C4-2B (cell line): ENCODE measurements around the gene PLXND1.

Experiments used
- H3K27ac ChIP-seq: fragments of 450-650 bp; 2 replicates; pipeline ENCODE4 v1.5.1; 2017
- CTCF ChIP-seq: fragments of 450-650 bp; conservative IDR thresholded peaks from 2 replicates; pipeline ENCODE4 v1.5.1; 2017; ENCODE audit warnings: mild to moderate bottlenecking
- ZFX ChIP-seq: fragments of 450-650 bp; IDR thresholded peaks from 2 replicates; pipeline ENCODE4 v1.6.1; 2017

PLXND1 gene

DNA sequence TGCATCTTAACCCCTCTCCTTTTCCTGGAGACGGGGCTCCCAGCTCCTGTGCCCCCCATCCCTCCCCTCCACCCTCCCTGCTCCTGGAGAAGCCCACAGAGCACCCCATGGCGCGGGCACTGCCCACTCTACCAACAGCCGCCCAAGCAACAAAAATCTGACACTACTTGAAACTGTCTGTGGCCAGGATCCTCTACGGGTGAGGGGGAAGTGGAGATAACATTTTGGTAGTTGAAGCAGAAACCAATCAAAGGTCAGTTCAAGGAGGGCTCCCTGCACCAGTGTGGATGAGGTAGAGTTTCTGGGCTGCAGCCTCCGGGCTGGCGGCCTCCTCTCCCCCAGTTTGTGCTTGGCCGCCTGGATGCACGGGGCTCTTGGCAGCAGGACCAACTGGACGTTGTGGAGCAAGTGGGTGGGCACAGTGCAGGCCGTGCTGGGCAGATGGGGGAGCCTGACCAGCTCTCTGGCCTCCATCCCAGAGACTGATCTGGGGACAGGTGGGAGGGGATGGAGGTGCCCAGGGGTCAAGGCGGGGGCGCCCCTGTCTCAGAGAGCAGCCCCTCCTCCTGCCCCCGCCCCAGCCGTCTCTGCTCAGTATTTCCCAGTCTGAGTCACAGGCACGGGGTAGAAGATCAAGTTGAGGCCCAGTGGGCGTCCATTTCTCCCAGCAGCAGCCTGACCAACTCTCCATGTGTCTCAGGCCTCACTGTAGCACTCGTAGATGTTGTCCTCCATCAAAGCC lies 50.7 kb downstream of the PLXND1 start:
- H3K27ac ChIP-seq: no peak overlapping the region
- TF ChIP-seq CTCF: no peak
- TF ChIP-seq ZFX: no peak

DNA sequence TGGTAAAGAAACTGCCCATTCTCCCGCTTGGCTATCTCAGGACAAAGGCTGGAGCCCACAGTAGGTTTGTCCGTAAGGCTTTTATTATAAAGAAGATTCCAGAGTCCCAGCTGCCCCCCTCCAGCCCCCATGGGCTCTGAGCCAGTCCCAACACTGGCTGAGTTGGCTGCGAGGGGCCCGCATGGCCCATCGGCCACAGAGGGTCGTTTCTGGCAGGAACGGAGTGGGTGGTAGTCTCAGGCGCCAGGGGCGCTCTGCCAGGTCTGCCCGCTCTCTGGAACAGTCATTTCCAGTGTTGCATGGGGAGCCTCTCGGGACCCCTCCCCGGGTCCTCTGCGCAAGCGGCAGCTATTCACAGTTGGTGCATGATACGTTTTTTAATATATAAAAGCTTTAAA lies 51.3 kb downstream of the PLXND1 start:
- TF ChIP-seq CTCF (no peak), ZFX (no peak)
- no peak overlapping the region for H3K27ac ChIP-seq

GRCh38 chr3:129554356-129555152 lies 51.9 kb downstream of the PLXND1 start:
- TF ChIP-seq ZFX (no peak), CTCF (no peak)

GRCh38 chr3:129553719-129554118 lies 52.8 kb downstream of the PLXND1 start:
- no peak for TF ChIP-seq ZFX
- TF ChIP-seq CTCF: no peak
- H3K27ac ChIP-seq: no peak overlapping the region

More at GRCh38 chr3:129554356-129555152, 51.9 kb downstream of the PLXND1 start:
- H3K27ac ChIP-seq: no peak overlapping the region

GRCh38 chr3:129553171-129553570 lies 53.3 kb downstream of the PLXND1 start:
- TF ChIP-seq ZFX (no peak), CTCF (no peak)
- no peak overlapping the region for H3K27ac ChIP-seq

- no peak overlapping the region for H3K27ac ChIP-seq
- TF ChIP-seq ZFX (no peak), CTCF (no peak)
Observed at GRCh38 chr3:129552287-129553050, 54.0 kb downstream of the PLXND1 start.

GRCh38 chr3:129549805-129550204 lies 56.7 kb downstream of the PLXND1 start:
- no peak overlapping the region for H3K27ac ChIP-seq
- TF ChIP-seq ZFX (no peak), CTCF (no peak)
